Heart right ventricle (tissue), 16 donors: ENCODE results near the gene FHL3. TPM values are rescaled to one million over a fixed set of nuclear protein-coding genes. Genes with fewer than 3 reads are reported as not detected.
"Not testable (repeated sequence)": the region's sequence is repeated elsewhere in the genome, so short reads cannot be mapped to it uniquely, and the experiment has no call there.

Source experiments
- ATAC-seq, 8 donors: fragments of 200-7000 bp; cut with Tn5 transposase; one replicate each; pipeline ENCODE4 v1.9.1; 2020; ENCODE audit warnings: mild to moderate bottlenecking in 8 of 8, moderate library complexity in 8 of 8, moderate number of reproducible peaks in 1 of 8
- DNase-seq, 2 donors: peaks; one replicate each; pipeline ENCODE4 v3.0.0-alpha.2; 2020
- H3K27ac ChIP-seq, 10 donors: fragments of 200-600 bp; sonication (generic) in 2 of 10; one replicate each; pipeline versions ENCODE4 v1.5.0 to v1.8.0; 2020 to 2022; ENCODE audit warnings: mild to moderate bottlenecking in 3 of 10
- H3K27me3 ChIP-seq, 7 donors: fragments of 200-600 bp; one replicate each; pipeline ENCODE4 v1.8.0; 2021 to 2022; ENCODE audit warnings: mild to moderate bottlenecking in 2 of 7
- H3K36me3 ChIP-seq, 9 donors: fragments of 200-600 bp; sonication (generic) in 1 of 9; one replicate each; pipeline versions ENCODE4 v1.5.0 to v1.8.0; 2020 to 2022; ENCODE audit warnings: mild to moderate bottlenecking in 2 of 9
- H3K4me1 ChIP-seq, 9 donors: fragments of 200-600 bp; sonication (generic) in 1 of 9; one replicate each; pipeline versions ENCODE4 v1.5.0 to v1.8.0; 2020 to 2022; ENCODE audit warnings: mild to moderate bottlenecking in 4 of 9
- H3K4me3 ChIP-seq, 10 donors: fragments of 200-600 bp; sonication (generic) in 2 of 10; one replicate each; pipeline versions ENCODE4 v1.5.0 to v1.8.0; 2020 to 2022; ENCODE audit warnings: mild to moderate bottlenecking in 7 of 10, moderate library complexity in 2 of 10
- H3K9me3 ChIP-seq, 11 donors: fragments of 200-600 bp in 10 of 11; sonication (generic) in 2 of 11; one replicate each; pipeline versions ENCODE4 v1.5.0 to v1.8.0; 2013 to 2022; ENCODE audit warnings: mild to moderate bottlenecking in 2 of 11, control low read depth in 1 of 11, moderate library complexity in 1 of 11
- whole genome bisulfite sequencing, 2 donors: extraction: QIAGEN DNeasy Blood & Tissue Kit; methylation state at CpG; one replicate each; pipeline ENCODE4 v1.1.7; 2013; ENCODE audit warnings: inconsistent platforms in 1 of 2; 5-methylcytosine and 5-hydroxymethylcytosine counted together
- intact Hi-C, 10 donors: fragments of 100-400 bp; cut with DNase I; formaldehyde crosslinking; loops; one replicate each; pipeline versions ENCODE4 v1.11.1 to v1.14.2; 2022
- polyA plus RNA-seq, 2 donors: library from polyadenylated mRNA; stranded (reverse); fragments of 200-250 nt; gene quantifications; one replicate each; pipeline ENCODE4 v1.2.3, GENCODE V29; 2013
- total RNA-seq, 10 donors: library from RNA; stranded (reverse); fragmentation: NEBNext Ultra II Directional in 3 of 10; extraction: Animal tissue kit (Norgen Biotek cat#: 25700) in 3 of 10; gene quantifications; one replicate each; pipeline versions ENCODE4 v1.2.1 to v1.2.4, GENCODE V29; 2021 to 2023
- TF ChIP-seq, protein P1 (sequence below), 9 donors: fragments of 200-600 bp; sonication (generic) in 2 of 9; IDR thresholded peaks; one replicate each; pipeline versions ENCODE4 v1.5.0 to v1.8.0; 2021 to 2022; ENCODE audit warnings: antibody characterized with exemption in 9 of 9, mild to moderate bottlenecking in 5 of 9, moderate library complexity in 1 of 9
- donor health status: Arrhythmogenic right ventricular cardiomyopathy.
- donor health status: ischemic (EF 13 %, LVEDD 7.1; RV severe dilation, severe dysfunction).
- donor health status: healthy with polysubstance abuse.
- donor health status: DM: no; HTN: yes; CAD: no.
- donor health status: DM: no; HTN: no; CAD: no.
- donor health status: ischemic (EF 25% LVEDD 6.9; RV normal size, moderate dysfunction).
- donor health status: ischemic (EF 25% LVEDD 5.7; RV mildly dilated, moderate dysfunction).
- donor health status: healthy.
- donor health status: DM: yes; HTN: yes; CAD: no.
- donor health status: Ischemic cardiomyopathy.
- donor health status: ischemic (EF 35%, LVEDD 5.7; RV mildly dilated, moderate dysfunction).
- donor health status: nonischemic (EF 11% LVEDD 7.7; RV severe dilation, severe dysfunction).
- donor health status: DM: yes; HTN: yes; CAD: no.
- donor health status: PGD.
- donor health status: ischemic (EF 29% LVEDD 5.4; RV normal size, mild dysfunction).
- donor health status: nonischemic (EF 23%, LVEDD 6.1; RV moderate dilation, normal function).

FHL3 gene
- total and polyA plus RNA-seq, 12 donors = 5.8 to 23.8 (median 9.1) TPM

DNA sequence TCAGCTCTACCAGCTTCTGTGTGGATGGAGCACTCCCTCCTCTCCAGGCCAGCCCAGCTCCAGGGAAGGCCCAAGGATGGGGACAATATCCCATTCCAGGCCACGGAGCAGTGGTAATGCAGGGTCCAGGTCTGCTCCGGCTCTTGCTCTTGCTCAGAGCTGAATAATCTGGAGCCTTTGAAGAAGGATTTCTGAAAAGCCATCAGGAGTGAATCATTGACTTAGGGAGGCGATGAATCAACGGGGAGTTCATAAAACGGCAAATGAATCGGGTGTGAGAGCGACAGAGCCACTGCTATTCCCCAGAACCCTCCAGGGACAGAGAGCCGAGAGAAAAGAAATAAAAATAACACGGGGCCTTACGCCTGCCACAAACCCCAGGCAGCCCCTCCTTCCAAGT, 33.5 kb upstream of the FHL3 start:
- Histone ChIP-seq H3K27me3 (peaks cover 14 to 52% (median 48%) of the 10 kb centered on the region in 7 donors), H3K4me1 (peaks cover 0 to 1% (median 0%) of the 10 kb centered on the region in 9 donors), H3K27ac (no peak overlapping the region), H3K4me3 (no peak overlapping the region), H3K9me3 (no peaks in the 10 kb centered on the region), H3K36me3 (no peaks in the 10 kb centered on the region)
- intact Hi-C loops = loop anchor here in 3 of 10 donors (5.0 to 10.0 kb wide), 3 partner anchors 546 to 793 kb away; no protein-coding TSS in a partner anchor
- TF ChIP-seq, protein P1, sequence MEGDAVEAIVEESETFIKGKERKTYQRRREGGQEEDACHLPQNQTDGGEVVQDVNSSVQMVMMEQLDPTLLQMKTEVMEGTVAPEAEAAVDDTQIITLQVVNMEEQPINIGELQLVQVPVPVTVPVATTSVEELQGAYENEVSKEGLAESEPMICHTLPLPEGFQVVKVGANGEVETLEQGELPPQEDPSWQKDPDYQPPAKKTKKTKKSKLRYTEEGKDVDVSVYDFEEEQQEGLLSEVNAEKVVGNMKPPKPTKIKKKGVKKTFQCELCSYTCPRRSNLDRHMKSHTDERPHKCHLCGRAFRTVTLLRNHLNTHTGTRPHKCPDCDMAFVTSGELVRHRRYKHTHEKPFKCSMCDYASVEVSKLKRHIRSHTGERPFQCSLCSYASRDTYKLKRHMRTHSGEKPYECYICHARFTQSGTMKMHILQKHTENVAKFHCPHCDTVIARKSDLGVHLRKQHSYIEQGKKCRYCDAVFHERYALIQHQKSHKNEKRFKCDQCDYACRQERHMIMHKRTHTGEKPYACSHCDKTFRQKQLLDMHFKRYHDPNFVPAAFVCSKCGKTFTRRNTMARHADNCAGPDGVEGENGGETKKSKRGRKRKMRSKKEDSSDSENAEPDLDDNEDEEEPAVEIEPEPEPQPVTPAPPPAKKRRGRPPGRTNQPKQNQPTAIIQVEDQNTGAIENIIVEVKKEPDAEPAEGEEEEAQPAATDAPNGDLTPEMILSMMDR (IDR thresholded peaks at IDR 0.05) = no peak
- no peak for ATAC-seq
- WGBS, 2 donors = 72 to 79% methylated on average over 10 of the region's 10 CpGs
- no peak for DNase-seq

DNA sequence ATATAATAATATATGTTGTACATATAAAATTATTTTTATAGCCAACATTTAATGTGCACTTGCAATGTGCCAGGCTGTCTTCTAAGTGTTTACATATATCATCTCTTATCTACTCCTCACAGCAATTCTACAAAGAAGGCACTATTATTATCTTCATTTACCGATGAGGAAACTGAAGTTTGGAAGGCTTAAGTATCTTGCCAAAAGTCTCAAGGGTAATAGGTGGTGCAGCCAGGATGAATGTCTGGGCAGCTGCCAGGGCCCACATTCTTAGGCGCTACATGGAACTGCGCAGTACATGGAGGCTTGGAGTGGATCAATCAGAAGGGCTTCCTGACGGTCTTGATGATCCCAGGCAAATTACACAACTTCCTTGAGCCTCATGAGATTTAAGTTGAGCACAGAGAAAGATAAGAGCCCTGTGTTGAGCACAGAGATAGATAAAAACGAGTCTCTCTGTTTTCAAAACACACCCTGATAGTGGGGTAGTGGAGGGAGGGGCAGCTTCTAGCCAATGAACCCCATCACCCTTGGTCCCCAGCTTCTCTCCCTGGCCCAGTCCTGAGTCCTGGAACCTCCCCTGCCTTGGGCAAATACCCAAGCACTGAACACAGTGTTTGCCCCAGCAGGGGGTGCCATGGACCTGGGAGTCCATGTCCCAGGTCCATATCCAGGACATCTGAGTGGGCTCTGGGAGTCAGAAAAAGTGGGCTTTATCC, 32.1 kb upstream of the FHL3 start:
- H3K27ac ChIP-seq = no peak overlapping the region
- intact Hi-C loops = loop anchor here in 3 of 10 donors (5.0 to 10.0 kb wide), 3 partner anchors 547 to 795 kb away; no protein-coding TSS in a partner anchor
- TF ChIP-seq, protein P1 (IDR thresholded peaks at IDR 0.05) = peak in 3 of 9 donors; percentile 8 to 26 (median 12)
- peaks cover 2 to 37% (median 33%) of the 10 kb centered on the region in 7 donors for H3K27me3 ChIP-seq
- H3K36me3 ChIP-seq = no peaks in the 10 kb centered on the region
- H3K4me1 ChIP-seq = no peaks in the 10 kb centered on the region
- H3K4me3 ChIP-seq = no peak overlapping the region
- ATAC-seq = no peak
- 45 to 51% methylated on average over 5 of the region's 5 CpGs for WGBS, 2 donors
- no peak for DNase-seq
- H3K9me3 ChIP-seq = no peaks in the 10 kb centered on the region

GRCh38 chr1:38034871-38035270, 29.6 kb upstream of the FHL3 start:
- WGBS, 2 donors = 90% methylated on average over 13 of the region's 13 CpGs
- intact Hi-C loops = loop anchor here in 3 of 10 donors (5.0 to 10.0 kb wide), 3 partner anchors 550 to 797 kb away; no protein-coding TSS in a partner anchor
- TF ChIP-seq, protein P1 (IDR thresholded peaks at IDR 0.05) = no peak
- H3K4me3 ChIP-seq = no peak overlapping the region
- H3K27ac ChIP-seq = no peak overlapping the region
- H3K36me3 ChIP-seq = no peaks in the 10 kb centered on the region
- no peak for ATAC-seq
- no peaks in the 10 kb centered on the region for H3K9me3 ChIP-seq
- H3K27me3 ChIP-seq = peaks cover 0 to 17% (median 11%) of the 10 kb centered on the region in 7 donors
- DNase-seq = no peak
- peaks cover 6 to 15% (median 11%) of the 10 kb centered on the region in 9 donors for H3K4me1 ChIP-seq

GRCh38 chr1:38032992-38033391, 27.7 kb upstream of the FHL3 start:
- H3K27ac ChIP-seq, H3K36me3 ChIP-seq, H3K27me3 ChIP-seq, ATAC-seq, H3K9me3 ChIP-seq, DNase-seq, H3K4me3 ChIP-seq: not testable (repeated sequence)
- WGBS, 2 donors = 97 to 98% methylated on average over 2 of the region's 2 CpGs
- H3K4me1 ChIP-seq = peaks cover 11 to 32% (median 26%) of the 10 kb centered on the region in 9 donors
- intact Hi-C loops = loop anchor here in 2 of 10 donors (10.0 kb wide), 2 partner anchors 552 to 782 kb away; no protein-coding TSS in a partner anchor

DNA sequence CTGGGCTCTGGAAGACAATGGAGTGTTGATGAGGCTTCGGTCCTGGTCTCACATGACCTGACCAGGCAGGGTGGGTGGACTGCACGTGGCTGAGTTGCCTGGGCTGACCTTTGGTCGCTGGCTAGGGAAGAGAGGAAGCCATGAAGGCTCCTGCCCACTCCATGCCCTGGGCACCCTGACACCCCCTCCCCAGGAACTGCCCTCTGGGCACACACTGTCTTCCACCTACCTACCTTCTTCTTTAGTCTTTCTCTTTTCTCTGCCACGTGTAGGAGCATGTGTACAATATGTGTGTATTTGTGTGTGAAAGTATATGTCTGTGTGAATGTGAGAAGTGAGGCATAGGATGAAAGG, 26.2 kb upstream of the FHL3 start:
- TF ChIP-seq, protein P1 (IDR thresholded peaks at IDR 0.05) = no peak
- intact Hi-C loops = loop anchor here in 2 of 10 donors (10.0 kb wide), 2 partner anchors 553 to 783 kb away; no protein-coding TSS in a partner anchor
- WGBS, 2 donors = 65 to 79% methylated on average over 4 of the region's 4 CpGs
- H3K9me3 ChIP-seq = no peaks in the 10 kb centered on the region
- H3K4me1 ChIP-seq = peaks cover 11 to 37% (median 26%) of the 10 kb centered on the region in 9 donors
- H3K27ac ChIP-seq = no peak overlapping the region
- no peak for DNase-seq
- peaks cover 0 to 2% (median 0%) of the 10 kb centered on the region in 7 donors for H3K27me3 ChIP-seq
- ATAC-seq = no peak
- H3K4me3 ChIP-seq = no peak overlapping the region
- H3K36me3 ChIP-seq = peaks cover 0 to 7% (median 0%) of the 10 kb centered on the region in 9 donors
